Colonic mucosa (tissue), 4 donors: ENCODE results near the gene SYK. TPM values are rescaled to one million over a fixed set of nuclear protein-coding genes. Genes with fewer than 3 reads are reported as not detected.

Experiments
- DNase-seq: peaks from one replicate; pipeline ENCODE4 v3.0.0-alpha.2; 2020
- H3K27ac ChIP-seq: fragments of 200-600 bp; one replicate; pipeline ENCODE4 v1.8.0; 2021
- H3K27me3 ChIP-seq: fragments of 200-600 bp; one replicate; pipeline ENCODE4 v1.8.0; 2021
- H3K36me3 ChIP-seq: fragments of 200-600 bp; one replicate; pipeline ENCODE4 v1.8.0; 2021
- H3K4me1 ChIP-seq: fragments of 200-600 bp; one replicate; pipeline ENCODE4 v1.8.0; 2021; ENCODE audit warnings: mild to moderate bottlenecking
- H3K4me3 ChIP-seq: fragments of 200-600 bp; one replicate; pipeline ENCODE4 v1.8.0; 2021
- H3K9ac ChIP-seq, 2 donors: one replicate each; pipeline ENCODE4 v1.7.0; 2013; ENCODE audit warnings: control low read depth in 2 of 2, low read depth in 2 of 2, low read length in 2 of 2
- H3K9me3 ChIP-seq: fragments of 200-600 bp; one replicate; pipeline ENCODE4 v1.8.0; 2021
- intact Hi-C: fragments of 100-400 bp; cut with DNase I; formaldehyde crosslinking; loops from one replicate; pipeline ENCODE4 v1.14.1; 2022
- total RNA-seq, 2 donors: library from RNA; stranded (reverse); fragmentation: NEBNext Ultra II Directional in 1 of 2; extraction: Animal tissue kit (Norgen Biotek cat#: 25700) in 1 of 2; gene quantifications; one replicate each; pipeline ENCODE4 v1.2.1, GENCODE V29; 2021
- TF ChIP-seq, protein P1 (sequence below): fragments of 200-600 bp; IDR thresholded peaks from one replicate; pipeline ENCODE4 v1.8.0; 2022; ENCODE audit warnings: antibody characterized with exemption, mild to moderate bottlenecking
- donor health status: healthy.
- donor health status: DM: no; HTN: no; CAD: no.
- donor health status: DM: no; HTN: no; CAD: no.

SYK gene
- total RNA-seq, 2 donors from 2014 or later: 58.1 to 92.6 TPM

GRCh38 chr9:90842996-90843395 lies 41.4 kb downstream of the SYK start:
- intact Hi-C loops: no loop called here
- DNase-seq: no peak
- Histone ChIP-seq H3K4me3 (no peak overlapping the region), H3K27ac (no peak overlapping the region), H3K27me3 (no peaks in the 10 kb centered on the region), H3K4me1 (no peaks in the 10 kb centered on the region), H3K9ac (no peak overlapping the region), H3K9me3 (no peaks in the 10 kb centered on the region), H3K36me3 (no peaks in the 10 kb centered on the region)
- TF ChIP-seq, protein P1, sequence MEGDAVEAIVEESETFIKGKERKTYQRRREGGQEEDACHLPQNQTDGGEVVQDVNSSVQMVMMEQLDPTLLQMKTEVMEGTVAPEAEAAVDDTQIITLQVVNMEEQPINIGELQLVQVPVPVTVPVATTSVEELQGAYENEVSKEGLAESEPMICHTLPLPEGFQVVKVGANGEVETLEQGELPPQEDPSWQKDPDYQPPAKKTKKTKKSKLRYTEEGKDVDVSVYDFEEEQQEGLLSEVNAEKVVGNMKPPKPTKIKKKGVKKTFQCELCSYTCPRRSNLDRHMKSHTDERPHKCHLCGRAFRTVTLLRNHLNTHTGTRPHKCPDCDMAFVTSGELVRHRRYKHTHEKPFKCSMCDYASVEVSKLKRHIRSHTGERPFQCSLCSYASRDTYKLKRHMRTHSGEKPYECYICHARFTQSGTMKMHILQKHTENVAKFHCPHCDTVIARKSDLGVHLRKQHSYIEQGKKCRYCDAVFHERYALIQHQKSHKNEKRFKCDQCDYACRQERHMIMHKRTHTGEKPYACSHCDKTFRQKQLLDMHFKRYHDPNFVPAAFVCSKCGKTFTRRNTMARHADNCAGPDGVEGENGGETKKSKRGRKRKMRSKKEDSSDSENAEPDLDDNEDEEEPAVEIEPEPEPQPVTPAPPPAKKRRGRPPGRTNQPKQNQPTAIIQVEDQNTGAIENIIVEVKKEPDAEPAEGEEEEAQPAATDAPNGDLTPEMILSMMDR: no peak

DNA sequence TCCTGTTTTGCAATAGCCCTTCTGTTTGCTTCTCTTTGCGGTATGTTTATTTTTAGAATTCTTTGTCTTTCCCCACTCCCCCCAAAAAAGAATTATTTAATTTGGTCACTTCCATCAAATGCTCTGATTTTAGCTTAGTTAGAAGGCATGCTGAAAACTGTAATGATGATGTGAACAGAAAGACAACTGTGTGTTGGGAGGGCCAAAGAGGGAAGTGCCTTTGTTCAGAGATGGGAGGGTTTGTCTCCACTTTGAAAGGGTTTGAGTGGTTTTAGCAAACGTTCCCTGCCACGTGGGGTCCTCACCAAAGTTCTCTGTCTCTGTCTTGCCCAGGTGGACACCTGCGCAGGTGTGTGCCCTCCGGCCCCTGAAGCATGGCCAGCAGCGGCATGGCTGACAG lies 41.9 kb downstream of the SYK start:
- H3K9me3 ChIP-seq: no peaks in the 10 kb centered on the region
- no peak overlapping the region for H3K9ac ChIP-seq

GRCh38 chr9:90844326-90844725 lies 42.7 kb downstream of the SYK start:
- intact Hi-C loops: no loop called here
- Histone ChIP-seq H3K27ac (no peak overlapping the region), H3K36me3 (no peaks in the 10 kb centered on the region), H3K9ac (no peak overlapping the region), H3K4me1 (no peaks in the 10 kb centered on the region), H3K27me3 (no peaks in the 10 kb centered on the region), H3K4me3 (no peak overlapping the region), H3K9me3 (no peaks in the 10 kb centered on the region)
- TF ChIP-seq, protein P1: no peak
- DNase-seq: no peak

More for the DNA sequence above, 41.9 kb downstream of the SYK start:
- Histone ChIP-seq H3K27ac (no peak overlapping the region), H3K4me3 (no peak overlapping the region), H3K4me1 (no peaks in the 10 kb centered on the region), H3K36me3 (no peaks in the 10 kb centered on the region), H3K27me3 (no peaks in the 10 kb centered on the region)
- TF ChIP-seq, protein P1: no peak
- intact Hi-C loops: no loop called here
- DNase-seq: no peak

DNA sequence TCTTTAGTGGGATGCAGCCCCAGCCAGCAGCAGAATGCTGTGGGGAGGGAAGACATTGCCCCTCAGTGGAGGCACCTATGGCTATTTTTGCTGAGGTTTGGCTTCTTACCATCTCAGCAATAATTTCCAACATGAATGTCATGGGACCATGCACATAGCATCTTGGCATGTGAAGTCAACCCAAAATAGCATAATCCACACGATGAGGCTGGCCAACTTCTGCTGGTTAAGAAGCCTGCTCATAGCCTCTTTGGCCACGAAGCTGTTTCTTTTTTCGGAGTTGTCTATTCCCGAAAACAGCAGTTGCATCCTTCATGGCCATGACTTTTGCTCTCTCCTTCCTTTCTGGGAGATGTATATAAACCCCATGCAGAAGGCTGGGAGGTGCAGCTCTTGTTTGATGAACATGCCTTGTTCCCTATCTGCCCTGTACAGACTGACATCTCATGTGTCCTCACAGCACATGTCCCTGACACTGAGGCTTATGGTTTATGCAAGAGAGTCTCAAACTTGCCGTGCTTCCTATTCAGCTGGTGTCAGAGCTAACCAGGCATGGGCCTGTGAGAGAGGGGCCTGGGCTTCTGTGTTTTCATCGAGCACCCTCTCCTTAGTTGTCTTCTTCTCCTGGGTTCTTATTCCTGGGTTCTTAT lies 45.3 kb downstream of the SYK start:
- Histone ChIP-seq H3K36me3 (no peaks in the 10 kb centered on the region), H3K27ac (no peak overlapping the region), H3K9ac (no peak overlapping the region), H3K9me3 (no peaks in the 10 kb centered on the region), H3K27me3 (no peaks in the 10 kb centered on the region), H3K4me1 (no peaks in the 10 kb centered on the region), H3K4me3 (no peak overlapping the region)
- TF ChIP-seq, protein P1: no peak
- intact Hi-C loops: no loop called here
- DNase-seq: no peak

GRCh38 chr9:90847971-90848370 lies 46.4 kb downstream of the SYK start:
- no peak overlapping the region for H3K4me3 ChIP-seq
- DNase-seq: no peak
- no peak overlapping the region for H3K9ac ChIP-seq
- no peaks in the 10 kb centered on the region for H3K9me3 ChIP-seq
- H3K4me1 ChIP-seq: no peaks in the 10 kb centered on the region
- TF ChIP-seq, protein P1: no peak
- no peak overlapping the region for H3K27ac ChIP-seq
- H3K36me3 ChIP-seq: no peaks in the 10 kb centered on the region
- intact Hi-C loops: no loop called here
- no peaks in the 10 kb centered on the region for H3K27me3 ChIP-seq
